ENCODE data around the gene ADGRL4. TPM values are rescaled to one million over a fixed set of nuclear protein-coding genes. Genes with fewer than 3 reads are reported as not detected.
"Not testable (repeated sequence)": the region's sequence is repeated elsewhere in the genome, so short reads cannot be mapped to it uniquely, and the experiment has no call there.

The ADGRL4 gene
- total RNA-seq, 4 donors from 2014 or later, result 3.2 to 21.8 (median 14.1) TPM

- WGBS, 2 donors, result 40 to 47% methylated on average over 5 to 6 of the region's 6 CpGs
- intact Hi-C loops (cut with DNase I), result no loop called here
- Histone ChIP-seq H3K4me3 (no peak overlapping the region), H3K27me3 (no peaks in the 10 kb centered on the region), H3K27ac (no peak overlapping the region), H3K36me3 (no peaks in the 10 kb centered on the region), H3K9me3 (no peaks in the 10 kb centered on the region), H3K4me1 (no peaks in the 10 kb centered on the region)
- DNase-seq, result no peak
- TF ChIP-seq POLR2A (IDR thresholded peaks at IDR 0.05) (no peak), CTCF (IDR thresholded peaks at IDR 0.05) (no peak)
Observed at GRCh38 chr1:78884685-78885452, 121.7 kb downstream of the ADGRL4 start.

- Histone ChIP-seq H3K4me3 (no peak overlapping the region), H3K9me3 (no peaks in the 10 kb centered on the region), H3K27ac (no peak overlapping the region), H3K36me3 (no peaks in the 10 kb centered on the region), H3K4me1 (no peaks in the 10 kb centered on the region), H3K27me3 (no peaks in the 10 kb centered on the region)
- intact Hi-C loops (cut with DNase I), result no loop called here
- no peak for DNase-seq
- TF ChIP-seq POLR2A (IDR thresholded peaks at IDR 0.05) (no peak), CTCF (IDR thresholded peaks at IDR 0.05) (no peak)
- 68 to 79% methylated on average over 5 of the region's 5 CpGs for WGBS, 2 donors
Observed at GRCh38 chr1:78880223-78880622, 126.3 kb downstream of the ADGRL4 start.

GRCh38 chr1:78875986-78876385 is 130.5 kb downstream of the ADGRL4 start:
- H3K4me1 ChIP-seq; DNase-seq; H3K9me3 ChIP-seq; H3K27ac ChIP-seq; H3K36me3 ChIP-seq; intact Hi-C loops (cut with DNase I); H3K27me3 ChIP-seq; H3K4me3 ChIP-seq: not testable (repeated sequence)
- 80 to 88% methylated on average over 4 of the region's 4 CpGs for WGBS, 2 donors

- WGBS, 2 donors, result 83 to 97% methylated on average over 3 to 4 of the region's 4 CpGs
- H3K9me3 ChIP-seq; H3K36me3 ChIP-seq; H3K27ac ChIP-seq; intact Hi-C loops (cut with DNase I); H3K4me1 ChIP-seq; H3K27me3 ChIP-seq; DNase-seq; H3K4me3 ChIP-seq: not testable (repeated sequence)
Observed at GRCh38 chr1:78872801-78873200, 133.7 kb downstream of the ADGRL4 start.

DNA sequence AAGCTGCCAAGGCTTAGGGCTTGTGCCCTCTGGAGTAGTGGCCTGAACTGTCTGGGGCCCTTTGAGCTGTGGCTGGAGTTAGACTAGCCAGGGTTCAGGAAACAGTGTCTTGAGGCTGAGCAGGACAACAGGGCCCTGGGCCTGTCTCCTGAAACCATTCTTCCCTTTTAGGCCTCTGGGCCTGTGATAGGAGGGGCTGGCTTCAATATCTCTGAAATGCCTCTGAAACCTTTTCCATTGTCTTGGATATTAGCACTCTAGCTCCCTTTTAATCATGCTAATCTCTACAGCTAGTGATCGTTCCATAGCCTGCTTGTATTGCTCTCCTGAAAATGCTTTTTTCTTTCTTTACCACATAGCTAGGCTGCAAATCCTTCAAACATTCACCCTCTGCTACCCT is 135.3 kb downstream of the ADGRL4 start:
- DNase-seq, result no peak
- Histone ChIP-seq H3K36me3 (no peaks in the 10 kb centered on the region), H3K4me1 (no peaks in the 10 kb centered on the region), H3K9me3 (no peaks in the 10 kb centered on the region), H3K27me3 (no peaks in the 10 kb centered on the region), H3K4me3 (no peak overlapping the region), H3K27ac (no peak overlapping the region)
- 76 to 100% methylated on average over 1 of the region's 1 CpG for WGBS, 2 donors
- intact Hi-C loops (cut with DNase I), result no loop called here
- TF ChIP-seq CTCF (IDR thresholded peaks at IDR 0.05), result no peak
- no peak for TF ChIP-seq POLR2A (IDR thresholded peaks at IDR 0.05)

- intact Hi-C loops (cut with DNase I), result no loop called here
- Histone ChIP-seq H3K27ac (no peak overlapping the region), H3K4me1 (no peaks in the 10 kb centered on the region), H3K27me3 (no peaks in the 10 kb centered on the region), H3K4me3 (no peak overlapping the region), H3K9me3 (no peaks in the 10 kb centered on the region), H3K36me3 (no peaks in the 10 kb centered on the region)
- TF ChIP-seq POLR2A (IDR thresholded peaks at IDR 0.05) (no peak), CTCF (IDR thresholded peaks at IDR 0.05) (no peak)
- DNase-seq, result no peak
- 59 to 65% methylated on average over 2 of the region's 2 CpGs for WGBS, 2 donors
Observed at GRCh38 chr1:78869136-78869535, 137.4 kb downstream of the ADGRL4 start.

Data from esophagus squamous epithelium (tissue), 5 donors.